ENCODE results near the gene LYZ.

GRCh38 chr12:69359531-69360347 is 11.6 kb downstream of the LYZ start, which contains the start of gene YEATS4:
- TF ChIP-seq CTCF (IDR thresholded peaks at IDR 0.05) (no peak), ESRRA (IDR thresholded peaks at IDR 0.05; ENCODE audit: borderline replicate concordance, low read length) (no peak), JUNB (IDR thresholded peaks at IDR 0.05) (no peak), MAX (IDR thresholded peaks at IDR 0.05) (peak; percentile 92)

Measured in A549 (cell line).